HUES64 (cell line): ENCODE measurements around the gene CDCA7L.
"Not testable (repeated sequence)": the region's sequence is repeated elsewhere in the genome, so short reads cannot be mapped to it uniquely, and the experiment has no call there.

Experiments used
- H3K27ac ChIP-seq: 2 replicates; pipeline ENCODE4 v1.7.0; 2013; ENCODE audit warnings: low read depth, low read length, inconsistent platforms
- H3K27me3 ChIP-seq: 2 replicates; pipeline ENCODE4 v1.6.1; 2013; ENCODE audit warnings: mild to moderate bottlenecking, low read length; ENCODE audit not compliant: insufficient read depth
- H3K36me3 ChIP-seq: 2 replicates; pipeline ENCODE4 v1.6.1; 2013; ENCODE audit warnings: mild to moderate bottlenecking, low read length; ENCODE audit not compliant: insufficient read depth
- H3K4me1 ChIP-seq: 2 replicates; pipeline ENCODE4 v1.6.1; 2013; ENCODE audit warnings: mild to moderate bottlenecking, low read length, moderate library complexity; ENCODE audit not compliant: insufficient read depth
- H3K4me3 ChIP-seq: 2 replicates; pipeline ENCODE4 v1.5.1; 2013; ENCODE audit warnings: mild to moderate bottlenecking, low read length, moderate library complexity
- H3K9ac ChIP-seq: 2 replicates; pipeline ENCODE4 v1.6.1; 2013; ENCODE audit warnings: mild to moderate bottlenecking, low read depth, low read length
- H3K9me3 ChIP-seq: 2 replicates; pipeline ENCODE4 v1.6.1; 2013; ENCODE audit warnings: low read depth, low read length; ENCODE audit not compliant: insufficient read depth
- WGBS: fragments of 150-250, 120-280 bp; methylation state at CpG from one replicate; pipeline ENCODE4 v1.1.7; 2013; ENCODE audit warnings: missing lambda C conversion rate; 5-methylcytosine and 5-hydroxymethylcytosine counted together

The CDCA7L gene

DNA sequence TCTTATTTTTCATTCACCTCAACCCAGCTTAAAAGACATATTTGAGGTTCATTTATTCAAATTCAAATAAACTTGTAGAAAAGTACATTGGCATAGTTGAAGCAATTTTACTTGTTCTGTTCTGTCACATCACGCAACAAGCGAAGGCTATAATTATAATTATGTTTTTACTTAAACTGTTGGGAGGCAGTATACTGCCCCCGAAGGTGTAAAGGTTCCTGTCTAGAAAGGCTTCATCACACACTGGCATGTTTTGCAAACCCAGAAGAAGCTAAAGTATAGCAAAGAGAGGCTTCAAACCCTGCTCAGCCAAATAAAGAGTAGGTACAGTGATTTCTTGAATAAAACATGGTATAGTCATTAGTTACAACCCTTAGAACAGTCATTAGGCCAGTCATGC lies 62.6 kb downstream of the CDCA7L start:
- no peaks in the 10 kb centered on the region for H3K9me3 ChIP-seq
- H3K9ac ChIP-seq: no peak overlapping the region
- H3K36me3 ChIP-seq: no peaks in the 10 kb centered on the region
- no peak overlapping the region for H3K27ac ChIP-seq
- no peaks in the 10 kb centered on the region for H3K27me3 ChIP-seq
- peaks cover 5% of the 10 kb centered on the region; the same call in 1 of the 2 replicates for H3K4me1 ChIP-seq
- no peak overlapping the region for H3K4me3 ChIP-seq
- WGBS: 85% methylated on average over 3 of the region's 3 CpGs

DNA sequence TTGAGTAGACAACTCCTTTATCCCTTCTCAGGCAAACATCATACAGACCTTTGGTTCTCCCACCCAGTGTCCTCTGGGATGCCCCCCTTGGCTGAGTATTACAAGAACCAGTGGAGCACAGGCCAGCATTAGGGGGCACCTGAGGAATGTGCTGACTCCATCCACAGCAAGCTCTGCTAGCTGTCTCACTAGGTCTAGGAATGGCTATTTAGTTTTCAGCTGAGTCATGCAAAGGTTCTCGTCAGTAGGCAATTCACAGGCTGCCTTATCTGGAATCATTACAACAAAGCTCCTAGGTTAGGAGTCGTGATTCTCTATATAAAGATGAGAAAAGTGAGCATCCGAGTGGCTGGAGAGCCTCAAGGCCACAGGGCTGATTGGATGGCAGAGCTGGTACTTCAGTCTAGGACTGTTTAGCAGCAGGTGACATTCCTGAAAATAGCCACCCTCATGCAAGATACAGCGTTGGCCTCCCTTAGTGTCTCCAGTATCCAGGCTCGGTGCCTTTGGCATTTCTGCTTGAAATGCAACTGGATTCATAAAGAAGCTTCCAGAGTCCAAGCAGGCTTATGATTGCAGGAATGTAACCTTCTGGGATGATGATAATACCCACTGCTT lies 75.8 kb downstream of the CDCA7L start:
- Histone ChIP-seq H3K36me3 (no peaks in the 10 kb centered on the region), H3K27ac (peak overlapping the region; percentile 29; the same call in 1 of the 2 replicates), H3K27me3 (no peaks in the 10 kb centered on the region), H3K9ac (no peak overlapping the region), H3K4me3 (no peak overlapping the region), H3K9me3 (no peaks in the 10 kb centered on the region), H3K4me1 (peaks cover 61% of the 10 kb centered on the region)
- 81% methylated on average over 5 of the region's 5 CpGs for WGBS

DNA sequence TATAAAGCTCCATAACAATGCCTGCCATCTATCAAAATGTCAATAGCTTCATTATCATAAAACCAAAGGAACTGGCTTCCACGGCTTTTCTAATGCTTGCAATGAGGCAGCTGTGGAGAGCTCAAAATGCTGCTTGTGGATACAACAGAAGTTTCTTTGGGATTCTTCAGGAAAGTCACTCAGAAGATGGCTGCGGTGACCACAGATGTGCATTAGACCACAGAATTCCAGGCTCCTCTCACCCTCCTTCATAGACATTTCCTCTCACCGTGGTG lies 77.2 kb downstream of the CDCA7L start:
- WGBS: 59% methylated on average over 3 of the region's 3 CpGs
- peak overlapping the region; percentile 59 for H3K27ac ChIP-seq
- H3K36me3 ChIP-seq: no peaks in the 10 kb centered on the region
- H3K27me3 ChIP-seq: no peaks in the 10 kb centered on the region
- H3K9ac ChIP-seq: no peak overlapping the region
- no peaks in the 10 kb centered on the region for H3K9me3 ChIP-seq
- peaks cover 62% of the 10 kb centered on the region for H3K4me1 ChIP-seq
- no peak overlapping the region for H3K4me3 ChIP-seq

DNA sequence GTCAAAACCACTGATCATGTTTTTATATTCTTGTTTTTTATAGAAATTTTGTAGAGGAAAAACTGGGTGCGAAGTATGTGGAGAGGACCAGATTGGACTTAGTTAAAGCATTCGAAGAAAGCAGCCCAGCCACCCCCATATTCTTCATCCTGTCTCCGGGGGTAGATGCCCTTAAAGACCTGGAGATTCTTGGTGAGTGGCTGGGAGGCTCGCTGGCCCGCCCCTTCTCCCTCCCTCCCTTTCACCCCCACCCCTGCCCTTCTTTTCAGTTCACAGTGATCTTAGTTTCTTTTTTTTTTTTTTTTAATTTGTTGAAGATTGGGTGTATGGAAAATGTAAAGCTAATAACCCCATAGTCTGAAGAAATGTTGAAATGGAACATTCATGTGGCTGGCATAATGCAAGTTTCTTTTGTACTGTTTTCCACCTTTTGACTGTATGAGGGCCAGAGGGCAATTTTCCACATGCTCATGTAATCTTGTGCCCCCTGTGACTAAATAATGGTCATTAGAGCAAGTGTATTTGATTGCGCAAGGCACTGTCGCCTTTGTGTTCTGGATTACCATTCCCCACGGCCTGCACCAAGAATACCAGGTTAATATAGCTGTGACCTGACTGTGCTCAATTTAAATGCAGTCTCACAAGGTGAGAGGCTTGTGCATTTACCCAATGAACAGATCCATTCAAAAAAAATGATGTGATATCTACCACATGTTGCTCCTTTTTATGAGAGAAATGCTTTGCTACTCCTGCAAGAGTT lies 77.7 kb downstream of the CDCA7L start:
- no peak overlapping the region for H3K9ac ChIP-seq
- H3K4me3 ChIP-seq: no peak overlapping the region
- H3K36me3 ChIP-seq: no peaks in the 10 kb centered on the region
- peak overlapping the region; percentile 59 for H3K27ac ChIP-seq
- WGBS: 70% methylated on average over 3 of the region's 8 CpGs
- peaks cover 58% of the 10 kb centered on the region for H3K4me1 ChIP-seq
- no peaks in the 10 kb centered on the region for H3K9me3 ChIP-seq
- H3K27me3 ChIP-seq: no peaks in the 10 kb centered on the region

DNA sequence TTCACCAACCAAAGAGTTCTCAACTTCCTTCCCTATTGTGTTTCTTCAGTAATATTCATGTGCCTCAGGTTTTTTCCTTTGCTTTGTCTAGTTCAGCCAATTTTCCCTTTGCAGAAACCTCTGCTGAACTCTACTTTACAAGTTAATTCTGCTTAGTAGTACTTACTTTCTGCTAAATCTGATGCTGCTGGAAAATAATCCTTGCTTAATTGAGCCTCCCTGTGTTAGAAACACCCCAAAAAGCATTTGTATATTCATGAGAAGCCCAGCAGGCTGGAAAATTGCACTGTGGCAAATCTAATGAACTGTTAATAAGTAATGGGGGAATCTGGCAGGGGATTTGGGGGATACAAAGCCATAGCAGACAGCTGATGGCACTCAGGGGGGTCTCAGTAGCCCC lies 78.5 kb downstream of the CDCA7L start:
- H3K27ac ChIP-seq: peak overlapping the region; percentile 69
- peaks cover 58% of the 10 kb centered on the region for H3K4me1 ChIP-seq
- no peaks in the 10 kb centered on the region for H3K36me3 ChIP-seq
- H3K4me3 ChIP-seq: no peak overlapping the region
- H3K9ac ChIP-seq: peak overlapping the region; percentile 13; the same call in 1 of the 2 replicates
- H3K27me3 ChIP-seq: no peaks in the 10 kb centered on the region
- no peaks in the 10 kb centered on the region for H3K9me3 ChIP-seq

DNA sequence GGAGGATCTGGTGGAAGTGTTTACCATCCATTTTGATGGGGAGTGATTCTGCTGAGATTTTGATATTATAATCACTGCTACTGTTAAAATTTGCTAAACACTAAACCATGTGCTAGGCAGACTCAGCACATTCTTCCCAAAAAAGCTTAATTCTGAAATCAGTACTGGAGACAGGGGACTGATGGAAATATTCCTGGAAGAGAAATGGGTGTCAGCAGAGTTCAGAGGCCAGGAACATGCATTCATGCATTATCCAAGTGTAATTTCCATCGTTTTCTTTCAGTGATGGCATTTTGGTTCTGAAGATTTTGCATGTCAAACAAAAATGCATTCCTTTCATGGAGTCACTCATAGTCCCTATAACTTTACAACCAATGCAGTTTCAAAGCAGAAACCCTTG lies 79.0 kb downstream of the CDCA7L start:
- H3K27me3 ChIP-seq: no peaks in the 10 kb centered on the region
- 0 out of 2 replicates have a peak overlapping the region, but pooled peaks have one; percentile 13 for H3K9ac ChIP-seq
- peaks cover 58% of the 10 kb centered on the region for H3K4me1 ChIP-seq
- no peak overlapping the region for H3K4me3 ChIP-seq
- H3K9me3 ChIP-seq: no peaks in the 10 kb centered on the region
- no peaks in the 10 kb centered on the region for H3K36me3 ChIP-seq
- 70% methylated on average over 1 of the region's 1 CpG for WGBS
- H3K27ac ChIP-seq: peak overlapping the region; percentile 69; the same call in 1 of the 2 replicates

DNA sequence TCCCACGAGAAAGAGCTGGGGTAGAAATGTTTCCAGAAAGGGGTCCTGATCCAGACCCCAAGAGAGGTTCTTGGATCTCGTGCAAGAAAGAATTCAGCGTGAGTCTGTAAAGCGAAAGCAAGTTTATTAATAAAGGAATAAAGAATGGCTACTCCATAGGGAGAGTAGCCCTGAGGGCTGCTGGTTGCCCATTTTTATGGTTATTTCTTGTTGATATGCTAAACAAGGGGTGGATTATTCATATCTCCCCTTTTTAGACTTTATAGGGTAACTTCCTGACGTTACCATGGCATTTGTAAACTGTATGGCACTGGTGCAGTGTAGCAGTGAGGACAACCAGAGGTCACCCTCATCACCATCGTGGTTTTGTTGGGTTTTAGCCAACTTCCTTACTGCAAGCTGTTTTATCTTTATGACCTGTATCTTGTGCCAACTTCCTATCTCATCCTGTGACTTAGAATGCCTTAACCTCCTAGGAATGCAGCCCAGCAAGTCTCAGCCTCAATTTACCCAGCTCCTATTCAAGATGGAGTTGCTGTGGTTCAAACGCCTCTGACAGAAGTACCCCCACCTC lies 80.0 kb downstream of the CDCA7L start:
- 85% methylated on average over 7 of the region's 7 CpGs for WGBS
- H3K36me3 ChIP-seq, H3K27me3 ChIP-seq, H3K4me3 ChIP-seq, H3K9me3 ChIP-seq, H3K9ac ChIP-seq: not testable (repeated sequence)
- H3K4me1 ChIP-seq: peaks cover 58% of the 10 kb centered on the region
- H3K27ac ChIP-seq: 0 out of 2 replicates have a peak overlapping the region, but pooled peaks have one; percentile 18

DNA sequence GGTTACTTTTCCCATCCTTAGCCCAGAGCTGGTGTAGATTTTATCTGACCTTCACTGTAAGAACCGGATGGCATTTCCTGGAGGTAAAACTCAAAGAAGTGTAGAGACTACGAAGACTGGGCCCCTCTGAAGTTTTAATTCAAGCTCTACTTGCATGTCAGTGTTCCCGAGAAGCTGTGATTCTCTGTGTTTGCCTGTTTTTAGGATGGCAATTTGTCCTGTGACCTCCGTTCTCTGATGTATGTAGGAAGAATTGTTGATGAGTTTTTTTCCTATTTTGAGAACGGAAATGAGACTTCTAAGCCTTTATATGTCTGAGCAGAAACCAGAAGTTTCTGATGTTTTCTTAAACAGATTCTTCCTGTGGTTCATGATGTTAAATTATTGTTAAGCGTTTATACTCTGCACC lies 94.1 kb downstream of the CDCA7L start:
- Histone ChIP-seq H3K36me3 (no peaks in the 10 kb centered on the region), H3K9me3 (no peaks in the 10 kb centered on the region), H3K4me3 (no peak overlapping the region), H3K27me3 (no peaks in the 10 kb centered on the region), H3K27ac (no peak overlapping the region), H3K4me1 (no peaks in the 10 kb centered on the region), H3K9ac (no peak overlapping the region)
- 91% methylated on average over 6 of the region's 6 CpGs for WGBS
